ENCODE results near the gene ANG. TPM values are rescaled to one million over a fixed set of nuclear protein-coding genes. Genes with fewer than 3 reads are reported as not detected.

Gene ANG
- polyA plus RNA-seq, 1 of the 3 experiments (the other 2 are of a cell fraction) = 3.6 TPM

DNA sequence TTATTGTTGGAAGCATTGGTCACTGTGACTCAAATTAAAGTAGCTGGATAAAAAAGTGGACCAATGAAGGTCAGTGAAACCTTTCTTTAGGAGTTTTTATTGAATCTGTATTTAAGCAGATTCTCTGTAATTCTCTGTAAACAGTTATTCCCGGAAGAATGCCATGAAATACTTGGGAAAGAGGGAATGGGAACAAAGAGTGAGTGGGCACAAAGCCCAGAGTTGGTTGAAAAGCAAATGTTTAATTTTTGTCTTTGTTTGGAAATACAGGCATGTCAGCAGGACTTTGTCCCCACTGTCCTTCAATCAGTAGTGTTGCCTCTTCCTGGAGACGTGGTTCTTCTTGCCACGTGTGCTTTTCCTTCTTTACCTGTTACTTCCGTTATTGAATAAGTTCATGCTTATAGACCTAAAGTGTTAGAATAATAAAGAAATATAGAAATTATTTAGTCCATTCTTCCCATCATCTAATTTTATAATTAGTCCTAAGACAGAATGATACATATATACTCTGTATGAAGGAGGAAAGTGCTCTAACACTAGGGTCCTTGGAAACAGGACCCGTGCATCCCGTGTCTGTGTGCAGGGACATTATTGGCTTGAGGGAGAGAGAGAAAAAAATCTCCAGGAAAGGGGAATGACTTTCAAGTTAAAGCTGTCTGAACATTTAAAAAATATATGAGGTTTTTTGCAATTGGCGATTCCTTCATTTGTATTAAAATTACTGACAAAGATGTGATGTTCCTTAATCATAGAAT, 2.0 kb upstream of the ANG start:
- no peak overlapping the region for H2AFZ ChIP-seq (ENCODE audit: low read depth)
- POLR2A ChIA-PET = no interaction called here
- no peak overlapping the region for H3K4me2 ChIP-seq

More for the DNA sequence above, 2.0 kb upstream of the ANG start:
- CTCF ChIA-PET = interaction anchor here (1.5 kb wide), 1 partner anchor 78 kb away, joined by 3 read pairs; no protein-coding TSS in a partner anchor
- Histone ChIP-seq H3K36me3 (replicated peaks in 1 of 2; ENCODE audit: control insufficient read depth in 1 of 2, insufficient read depth in 2 of 2, low read length in 1 of 2) (no peaks in the 10 kb centered on the region), H3K79me2 (ENCODE audit: insufficient read depth) (no peaks in the 10 kb centered on the region), H3K9ac (no peak overlapping the region), H4K20me1 (ENCODE audit: insufficient read depth) (no peaks in the 10 kb centered on the region), H3K4me1 (ENCODE audit: control insufficient read depth in 1 of 2, insufficient read depth in 2 of 2, low read depth in 1 of 2, low read length in 1 of 2) (peaks cover 0 to 15% of the 10 kb centered on the region in 2 experiments; a peak in 1 of 4 replicates), H3K4me3 (ENCODE audit: low read depth in 2 of 2, low read length in 1 of 2) (no peak overlapping the region), H3K9me3 (no peaks in the 10 kb centered on the region), H3F3A (replicated peaks; ENCODE audit: insufficient read depth) (peaks cover 28% of the 10 kb centered on the region), H3K27ac (ENCODE audit: low read depth in 2 of 2, low read length in 1 of 2) (no peak overlapping the region), H3K9me2 (no peaks in the 10 kb centered on the region), H3K27me3 (ENCODE audit: insufficient read depth) (no peaks in the 10 kb centered on the region)
- no peak for DNase-seq
- TF ChIP-seq, protein P1, sequence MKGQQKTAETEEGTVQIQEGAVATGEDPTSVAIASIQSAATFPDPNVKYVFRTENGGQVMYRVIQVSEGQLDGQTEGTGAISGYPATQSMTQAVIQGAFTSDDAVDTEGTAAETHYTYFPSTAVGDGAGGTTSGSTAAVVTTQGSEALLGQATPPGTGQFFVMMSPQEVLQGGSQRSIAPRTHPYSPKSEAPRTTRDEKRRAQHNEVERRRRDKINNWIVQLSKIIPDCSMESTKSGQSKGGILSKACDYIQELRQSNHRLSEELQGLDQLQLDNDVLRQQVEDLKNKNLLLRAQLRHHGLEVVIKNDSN (IDR thresholded peaks at IDR 0.05; ENCODE audit: borderline replicate concordance, low read depth) = no peak
- TF ChIP-seq GATA2 (CRISPR knock-in tag; IDR thresholded peaks at IDR 0.05) (no peak), EZH2phosphoT487 (IDR thresholded peaks at IDR 0.05; ENCODE audit: borderline replicate concordance, low read depth) (no peak), RXRA (IDR thresholded peaks at IDR 0.05; ENCODE audit: borderline replicate concordance, low read depth) (no peak), FOXJ3 (CRISPR knock-in tag; IDR thresholded peaks at IDR 0.05) (no peak), MXI1 (IDR thresholded peaks at IDR 0.05; ENCODE audit: low read depth, low read length) (no peak), MEF2A (IDR thresholded peaks at IDR 0.05; ENCODE audit: borderline replicate concordance, low read depth) (no peak), NFIC (IDR thresholded peaks at IDR 0.05; ENCODE audit: borderline replicate concordance) (no peak), POLR2AphosphoS5 (IDR thresholded peaks at IDR 0.05; ENCODE audit: low read depth, low read length) (no peak), FOXM1 (IDR thresholded peaks at IDR 0.05; ENCODE audit: low read depth) (no peak), JUND (IDR thresholded peaks at IDR 0.05) (no peak), RCOR1 (IDR thresholded peaks at IDR 0.05; ENCODE audit: low read length) (no peak), NRF1 (IDR thresholded peaks at IDR 0.05; ENCODE audit: low read depth, low read length) (no peak), ELF1 (IDR thresholded peaks at IDR 0.05) (no peak), TCF12 (IDR thresholded peaks at IDR 0.05) (no peak), FOSL2 (IDR thresholded peaks at IDR 0.05; ENCODE audit: borderline replicate concordance, low read depth) (no peak)
- TF ChIP-seq, protein P2, sequence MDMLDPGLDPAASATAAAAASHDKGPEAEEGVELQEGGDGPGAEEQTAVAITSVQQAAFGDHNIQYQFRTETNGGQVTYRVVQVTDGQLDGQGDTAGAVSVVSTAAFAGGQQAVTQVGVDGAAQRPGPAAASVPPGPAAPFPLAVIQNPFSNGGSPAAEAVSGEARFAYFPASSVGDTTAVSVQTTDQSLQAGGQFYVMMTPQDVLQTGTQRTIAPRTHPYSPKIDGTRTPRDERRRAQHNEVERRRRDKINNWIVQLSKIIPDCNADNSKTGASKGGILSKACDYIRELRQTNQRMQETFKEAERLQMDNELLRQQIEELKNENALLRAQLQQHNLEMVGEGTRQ (IDR thresholded peaks at IDR 0.05; ENCODE audit: borderline replicate concordance, low read depth, low read length) = no peak
- TF ChIP-seq, protein P3, sequence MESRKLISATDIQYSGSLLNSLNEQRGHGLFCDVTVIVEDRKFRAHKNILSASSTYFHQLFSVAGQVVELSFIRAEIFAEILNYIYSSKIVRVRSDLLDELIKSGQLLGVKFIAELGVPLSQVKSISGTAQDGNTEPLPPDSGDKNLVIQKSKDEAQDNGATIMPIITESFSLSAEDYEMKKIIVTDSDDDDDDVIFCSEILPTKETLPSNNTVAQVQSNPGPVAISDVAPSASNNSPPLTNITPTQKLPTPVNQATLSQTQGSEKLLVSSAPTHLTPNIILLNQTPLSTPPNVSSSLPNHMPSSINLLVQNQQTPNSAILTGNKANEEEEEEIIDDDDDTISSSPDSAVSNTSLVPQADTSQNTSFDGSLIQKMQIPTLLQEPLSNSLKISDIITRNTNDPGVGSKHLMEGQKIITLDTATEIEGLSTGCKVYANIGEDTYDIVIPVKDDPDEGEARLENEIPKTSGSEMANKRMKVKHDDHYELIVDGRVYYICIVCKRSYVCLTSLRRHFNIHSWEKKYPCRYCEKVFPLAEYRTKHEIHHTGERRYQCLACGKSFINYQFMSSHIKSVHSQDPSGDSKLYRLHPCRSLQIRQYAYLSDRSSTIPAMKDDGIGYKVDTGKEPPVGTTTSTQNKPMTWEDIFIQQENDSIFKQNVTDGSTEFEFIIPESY (IDR thresholded peaks at IDR 0.05; ENCODE audit: borderline replicate concordance, low read depth) = no peak
- TF ChIP-seq, protein P4, sequence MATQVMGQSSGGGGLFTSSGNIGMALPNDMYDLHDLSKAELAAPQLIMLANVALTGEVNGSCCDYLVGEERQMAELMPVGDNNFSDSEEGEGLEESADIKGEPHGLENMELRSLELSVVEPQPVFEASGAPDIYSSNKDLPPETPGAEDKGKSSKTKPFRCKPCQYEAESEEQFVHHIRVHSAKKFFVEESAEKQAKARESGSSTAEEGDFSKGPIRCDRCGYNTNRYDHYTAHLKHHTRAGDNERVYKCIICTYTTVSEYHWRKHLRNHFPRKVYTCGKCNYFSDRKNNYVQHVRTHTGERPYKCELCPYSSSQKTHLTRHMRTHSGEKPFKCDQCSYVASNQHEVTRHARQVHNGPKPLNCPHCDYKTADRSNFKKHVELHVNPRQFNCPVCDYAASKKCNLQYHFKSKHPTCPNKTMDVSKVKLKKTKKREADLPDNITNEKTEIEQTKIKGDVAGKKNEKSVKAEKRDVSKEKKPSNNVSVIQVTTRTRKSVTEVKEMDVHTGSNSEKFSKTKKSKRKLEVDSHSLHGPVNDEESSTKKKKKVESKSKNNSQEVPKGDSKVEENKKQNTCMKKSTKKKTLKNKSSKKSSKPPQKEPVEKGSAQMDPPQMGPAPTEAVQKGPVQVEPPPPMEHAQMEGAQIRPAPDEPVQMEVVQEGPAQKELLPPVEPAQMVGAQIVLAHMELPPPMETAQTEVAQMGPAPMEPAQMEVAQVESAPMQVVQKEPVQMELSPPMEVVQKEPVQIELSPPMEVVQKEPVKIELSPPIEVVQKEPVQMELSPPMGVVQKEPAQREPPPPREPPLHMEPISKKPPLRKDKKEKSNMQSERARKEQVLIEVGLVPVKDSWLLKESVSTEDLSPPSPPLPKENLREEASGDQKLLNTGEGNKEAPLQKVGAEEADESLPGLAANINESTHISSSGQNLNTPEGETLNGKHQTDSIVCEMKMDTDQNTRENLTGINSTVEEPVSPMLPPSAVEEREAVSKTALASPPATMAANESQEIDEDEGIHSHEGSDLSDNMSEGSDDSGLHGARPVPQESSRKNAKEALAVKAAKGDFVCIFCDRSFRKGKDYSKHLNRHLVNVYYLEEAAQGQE (IDR thresholded peaks at IDR 0.05; ENCODE audit: low read depth, low read length) = no peak
- 45% methylated on average over 7 of the region's 7 CpGs for WGBS (ENCODE audit: low lambda C conversion rate)

All from SK-N-SH (cell line).